HG03064 (cell line): ENCODE results near the gene NXPH4.

Experiments
- ATAC-seq: cut with Tn5 transposase; IDR thresholded peaks from one replicate; pipeline ENCODE4 v1.9.1; 2021; ENCODE audit warnings: low read depth; ENCODE audit not compliant: unreplicated experiment

The NXPH4 gene

DNA sequence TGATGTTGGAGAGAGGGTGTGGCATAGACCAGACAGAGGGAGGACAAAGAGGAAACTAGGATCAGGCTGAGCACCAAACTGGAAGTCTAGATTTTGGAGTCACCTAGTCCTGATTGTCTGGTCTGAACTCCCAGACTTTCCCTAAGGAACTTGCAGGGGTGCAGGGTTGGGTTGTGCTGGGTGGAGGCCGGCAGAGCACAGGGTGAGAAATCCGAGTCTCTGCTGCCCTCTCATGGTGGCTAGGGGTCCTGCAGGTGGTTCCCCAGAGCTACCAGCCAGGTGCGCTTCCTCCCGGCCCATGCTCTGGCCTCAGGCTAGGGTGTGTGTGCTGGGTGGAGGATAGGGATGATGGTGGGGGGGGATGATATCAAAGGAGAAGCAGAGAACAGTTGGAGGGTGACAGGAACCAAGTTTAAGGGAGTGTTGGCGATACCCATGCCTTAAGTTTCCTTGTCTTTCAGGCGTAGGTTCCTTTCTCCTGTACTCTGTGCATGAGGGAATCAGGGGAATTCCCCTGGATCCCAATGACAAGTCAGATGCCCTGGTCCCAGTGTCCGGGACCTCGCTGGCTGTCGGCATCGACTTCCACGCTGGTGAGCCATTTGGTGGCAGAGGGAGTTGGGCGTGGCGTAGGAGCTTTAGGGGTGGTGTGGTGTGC is 33.5 kb upstream of the NXPH4 start:
- ATAC-seq: peak; percentile 75

DNA sequence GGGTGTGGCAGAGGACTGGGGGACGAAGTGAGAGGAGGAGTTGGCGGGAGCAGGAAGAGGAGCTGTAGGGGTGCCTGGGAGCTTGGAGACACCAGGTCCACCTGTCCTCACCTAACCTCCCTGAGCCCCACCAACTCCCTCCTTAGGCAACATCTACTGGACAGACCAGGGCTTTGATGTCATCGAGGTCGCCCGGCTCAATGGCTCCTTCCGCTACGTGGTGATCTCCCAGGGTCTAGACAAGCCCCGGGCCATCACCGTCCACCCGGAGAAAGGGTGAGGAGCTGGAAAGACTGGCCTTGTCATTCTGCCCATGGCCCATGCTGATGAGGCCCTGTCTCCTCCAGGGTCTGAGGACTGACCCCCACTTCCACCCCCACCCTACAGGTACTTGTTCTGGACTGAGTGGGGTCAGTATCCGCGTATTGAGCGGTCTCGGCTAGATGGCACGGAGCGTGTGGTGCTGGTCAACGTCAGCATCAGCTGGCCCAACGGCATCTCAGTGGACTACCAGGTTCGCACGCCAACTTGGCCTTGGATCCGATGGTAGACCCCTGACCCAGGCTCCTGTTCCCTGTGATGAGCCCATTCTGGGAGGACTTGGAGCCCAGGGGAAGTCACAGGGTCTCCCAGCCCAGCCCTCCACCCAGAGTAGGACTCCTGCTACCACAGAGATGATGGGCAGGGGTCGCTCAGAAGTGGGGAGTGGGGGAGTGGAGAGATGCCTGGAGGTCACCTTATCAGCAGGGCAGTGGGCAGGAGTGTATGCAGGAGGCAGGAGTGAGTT is 32.5 kb upstream of the NXPH4 start:
- no peak for ATAC-seq

DNA sequence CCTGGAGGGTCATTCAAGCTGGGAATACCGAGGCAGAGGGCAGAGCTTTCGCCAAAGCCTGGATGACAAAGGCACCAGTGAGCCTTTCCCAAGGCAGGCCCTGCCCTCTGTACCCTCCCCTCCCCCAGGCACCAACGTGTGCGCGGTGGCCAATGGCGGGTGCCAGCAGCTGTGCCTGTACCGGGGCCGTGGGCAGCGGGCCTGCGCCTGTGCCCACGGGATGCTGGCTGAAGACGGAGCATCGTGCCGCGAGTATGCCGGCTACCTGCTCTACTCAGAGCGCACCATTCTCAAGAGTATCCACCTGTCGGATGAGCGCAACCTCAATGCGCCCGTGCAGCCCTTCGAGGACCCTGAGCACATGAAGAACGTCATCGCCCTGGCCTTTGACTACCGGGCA is 31.2 kb upstream of the NXPH4 start:
- ATAC-seq: no peak

- ATAC-seq: no peak
Measured at GRCh38 chr12:57185906-57186508, 30.6 kb upstream of the NXPH4 start.

DNA sequence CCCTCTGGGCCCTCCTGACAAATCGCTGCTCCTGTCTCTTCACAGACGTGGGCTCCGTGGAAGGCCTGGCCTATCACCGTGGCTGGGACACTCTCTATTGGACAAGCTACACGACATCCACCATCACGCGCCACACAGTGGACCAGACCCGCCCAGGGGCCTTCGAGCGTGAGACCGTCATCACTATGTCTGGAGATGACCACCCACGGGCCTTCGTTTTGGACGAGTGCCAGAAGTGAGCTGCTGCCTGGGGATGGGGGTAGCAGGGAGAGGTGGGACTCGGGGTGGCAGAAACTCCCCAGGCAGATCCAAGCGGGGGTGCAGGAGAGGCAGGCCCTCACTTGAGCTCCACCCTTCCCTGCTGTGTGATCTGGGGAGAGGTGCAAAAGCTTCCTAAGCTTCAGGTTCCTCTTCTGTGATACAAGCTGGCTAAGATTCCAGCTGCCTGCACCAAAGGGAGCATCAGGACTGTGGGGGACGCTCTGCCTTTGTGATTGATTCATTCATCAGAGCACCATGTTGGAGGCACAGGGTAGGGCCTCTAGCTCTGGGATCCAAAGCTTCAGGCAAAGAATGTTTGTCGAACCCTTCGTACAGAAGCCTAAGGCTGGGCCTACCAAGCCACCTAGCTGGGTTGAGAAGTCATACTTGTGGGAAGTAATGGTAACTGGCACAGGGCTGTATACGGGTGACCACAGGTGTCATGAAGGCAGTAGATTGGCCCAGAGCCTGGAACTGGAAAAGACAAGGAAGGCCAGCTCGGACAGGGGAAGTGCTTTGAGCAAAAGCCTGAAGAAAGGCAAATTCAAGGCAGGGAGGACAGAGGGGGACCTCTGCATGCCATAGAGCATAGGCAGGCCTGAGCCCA is 29.1 kb upstream of the NXPH4 start:
- no peak for ATAC-seq

DNA sequence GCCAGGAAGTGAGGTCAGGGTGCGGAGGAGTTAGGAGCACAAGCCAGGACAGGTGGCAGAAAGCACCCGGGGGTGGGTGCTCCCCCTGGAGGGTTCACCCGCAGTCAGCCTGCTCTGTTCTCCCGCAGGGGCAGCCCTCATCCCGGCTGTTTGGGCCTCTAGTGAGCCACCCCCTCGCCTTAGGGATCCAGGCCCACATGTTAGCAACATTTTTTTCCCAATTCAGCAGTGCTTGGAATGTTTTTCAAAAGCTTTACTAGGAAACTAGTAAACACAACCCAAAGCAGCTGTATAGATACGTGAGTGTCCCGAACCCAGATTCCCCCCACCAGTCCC is 28.5 kb upstream of the NXPH4 start:
- ATAC-seq: no peak

DNA sequence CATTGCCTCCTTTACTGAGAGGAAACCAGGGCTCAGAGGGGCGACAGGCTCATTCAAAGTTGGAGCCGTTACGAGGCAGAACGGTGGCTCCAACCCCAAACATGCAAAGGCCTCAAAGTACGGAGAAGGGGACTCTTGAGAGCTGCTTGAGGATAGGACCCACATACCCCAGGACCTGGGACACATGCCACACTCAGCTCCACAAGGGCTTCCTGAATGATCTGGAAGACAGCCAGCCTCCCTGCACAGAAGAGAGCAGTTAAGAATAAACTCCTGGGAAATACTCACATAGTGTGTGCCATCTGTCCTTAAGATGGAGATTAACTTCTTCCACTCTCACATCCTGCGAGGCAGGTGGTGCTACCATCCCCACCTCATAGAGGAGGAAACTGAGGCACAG is 26.6 kb upstream of the NXPH4 start:
- ATAC-seq: no peak

- no peak for ATAC-seq
Measured at GRCh38 chr12:57190821-57191220, 25.8 kb upstream of the NXPH4 start.

GRCh38 chr12:57191410-57191809 is 25.2 kb upstream of the NXPH4 start:
- ATAC-seq: no peak

DNA sequence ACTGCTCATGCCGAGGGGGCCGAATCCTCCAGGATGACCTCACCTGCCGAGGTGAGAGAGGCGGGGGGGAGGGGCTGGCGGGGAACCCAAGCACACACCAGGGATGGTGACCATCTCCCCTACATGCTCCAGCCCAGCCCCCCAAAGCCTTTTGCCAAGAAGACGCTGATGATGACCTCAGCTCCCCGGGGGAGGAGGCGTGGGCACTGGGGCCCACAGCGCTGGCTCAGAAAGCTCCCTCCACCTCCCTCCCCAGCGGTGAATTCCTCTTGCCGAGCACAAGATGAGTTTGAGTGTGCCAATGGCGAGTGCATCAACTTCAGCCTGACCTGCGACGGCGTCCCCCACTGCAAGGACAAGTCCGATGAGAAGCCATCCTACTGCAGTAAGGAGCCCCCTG is 23.7 kb upstream of the NXPH4 start:
- no peak for ATAC-seq

DNA sequence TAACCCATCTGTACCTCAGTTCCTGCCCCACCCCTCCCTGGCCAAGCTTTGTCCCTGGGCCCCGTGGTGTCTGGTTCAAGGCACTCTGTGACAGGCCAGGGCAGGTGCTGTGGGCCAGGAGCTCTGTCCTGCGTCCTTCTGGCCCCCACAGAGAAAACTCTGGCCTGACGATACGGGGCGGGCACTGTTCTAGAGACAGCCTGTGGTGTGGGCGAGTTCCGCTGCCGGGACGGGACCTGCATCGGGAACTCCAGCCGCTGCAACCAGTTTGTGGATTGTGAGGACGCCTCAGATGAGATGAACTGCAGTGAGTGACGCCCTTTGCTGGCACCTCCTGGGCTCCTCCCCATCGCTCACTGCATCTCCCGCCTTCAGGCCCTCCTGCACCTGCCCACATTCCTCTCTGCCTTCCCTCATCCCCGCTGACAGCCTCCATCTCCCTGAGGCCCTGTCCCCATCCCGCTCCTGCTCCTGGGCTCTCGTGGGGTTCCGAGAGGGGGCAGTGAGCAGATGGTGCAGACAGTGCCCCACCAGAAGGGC is 22.8 kb upstream of the NXPH4 start:
- ATAC-seq: no peak

- ATAC-seq: no peak
Measured at GRCh38 chr12:57194253-57194652, 22.3 kb upstream of the NXPH4 start.

- no peak for ATAC-seq
Measured at GRCh38 chr12:57195186-57195585, 21.4 kb upstream of the NXPH4 start.

GRCh38 chr12:57195611-57196371 is 20.8 kb upstream of the NXPH4 start:
- ATAC-seq: no peak

GRCh38 chr12:57196439-57196838 is 20.2 kb upstream of the NXPH4 start:
- ATAC-seq: no peak

GRCh38 chr12:57196956-57197355 is 19.6 kb upstream of the NXPH4 start:
- ATAC-seq: no peak

- ATAC-seq: no peak
Measured at GRCh38 chr12:57198329-57198728, 18.3 kb upstream of the NXPH4 start.

DNA sequence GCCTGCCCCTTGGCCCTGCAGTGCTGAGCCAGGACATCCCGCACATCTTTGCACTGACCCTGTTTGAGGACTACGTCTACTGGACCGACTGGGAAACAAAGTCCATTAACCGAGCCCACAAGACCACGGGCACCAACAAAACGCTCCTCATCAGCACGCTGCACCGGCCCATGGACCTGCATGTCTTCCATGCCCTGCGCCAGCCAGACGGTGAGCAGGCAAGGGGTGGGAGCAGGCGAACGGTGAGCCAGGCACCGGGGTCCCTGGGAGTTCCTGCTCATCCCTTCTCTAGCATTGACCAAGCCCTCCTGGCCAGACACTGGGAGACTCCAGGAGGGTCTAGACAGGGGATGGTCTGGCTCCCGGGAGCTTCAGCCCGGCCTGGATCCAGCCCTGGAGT is 17.4 kb upstream of the NXPH4 start:
- ATAC-seq: no peak

- no peak for ATAC-seq
Measured at GRCh38 chr12:57200497-57200896, 16.1 kb upstream of the NXPH4 start.

DNA sequence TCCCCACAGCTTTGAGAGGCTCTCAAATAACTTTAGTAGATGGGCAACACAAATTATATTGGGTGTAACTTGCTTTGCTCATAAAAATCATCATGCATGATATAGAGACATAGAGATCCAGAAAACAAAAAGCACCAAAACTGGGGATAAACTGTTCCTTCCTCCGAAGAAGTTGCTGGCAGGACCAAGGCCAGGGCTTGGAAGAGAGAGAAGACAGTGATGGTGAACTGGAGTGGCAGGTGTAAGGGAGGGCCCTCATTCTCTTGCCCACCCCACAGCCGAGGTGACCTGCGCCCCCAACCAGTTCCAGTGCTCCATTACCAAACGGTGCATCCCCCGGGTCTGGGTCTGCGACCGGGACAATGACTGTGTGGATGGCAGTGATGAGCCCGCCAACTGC is 15.4 kb upstream of the NXPH4 start:
- ATAC-seq: no peak
